M059J (cell line): ENCODE measurements around the gene HOXC10. TPM values are rescaled to one million over a fixed set of nuclear protein-coding genes. Genes with fewer than 3 reads are reported as not detected.

ENCODE experiments used
- DNase-seq: peaks from one replicate; pipeline ENCODE4 v3.0.0-alpha.2; 2012; ENCODE audit warnings: low read depth
- total RNA-seq: library from RNA; depleted of rRNA; stranded (reverse); fragments of >200 nt; shearing (Covaris generic); gene quantifications from 2 replicates; pipeline ENCODE4 v1.2.3, GENCODE V29; 2014

HOXC10 gene
- total RNA-seq, 1 experiment from 2014 or later = 15.3 TPM

DNA sequence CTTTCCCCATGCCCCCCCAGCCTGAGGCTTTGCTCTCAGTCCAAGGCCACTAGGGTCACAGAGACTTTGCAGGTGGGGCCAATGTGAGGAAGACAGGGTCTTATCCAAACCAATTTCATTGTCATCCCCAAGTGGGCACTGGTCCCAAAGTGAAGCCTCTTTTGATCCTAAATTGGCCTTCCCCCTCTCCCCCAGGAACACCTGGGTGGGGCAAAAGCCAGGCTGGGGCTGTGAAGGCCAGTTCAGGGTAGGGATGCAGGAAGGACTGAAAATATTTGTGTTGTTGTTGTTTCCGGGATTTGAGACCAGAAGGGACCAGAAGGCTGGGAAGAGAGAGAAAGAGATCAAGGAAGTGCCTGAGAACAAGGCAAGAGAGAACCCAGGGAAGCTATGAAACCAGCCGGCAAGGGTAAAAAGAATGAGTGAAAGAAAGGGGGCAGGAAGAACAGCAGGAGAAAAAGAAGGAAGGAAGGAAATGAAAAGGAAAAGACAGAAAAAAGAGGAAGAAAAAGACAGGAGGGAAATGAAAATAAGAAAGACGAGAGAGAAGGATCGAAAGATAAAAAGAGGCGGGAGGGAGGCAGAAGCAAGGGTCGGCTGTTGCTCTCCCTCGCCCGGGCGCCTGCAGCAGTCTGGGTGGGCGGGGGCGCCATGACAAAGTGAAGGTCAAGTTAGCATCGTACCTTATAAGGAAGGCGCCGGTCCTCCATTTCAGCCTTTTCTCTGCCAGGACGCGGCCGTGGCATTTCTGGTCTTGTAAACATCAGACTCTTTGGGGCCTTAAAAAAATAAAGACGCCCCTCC, 19.5 kb upstream of the HOXC10 start:
- DNase-seq = peak; percentile 73

GRCh38 chr12:53966085-53966384, 18.9 kb upstream of the HOXC10 start:
- no peak for DNase-seq

GRCh38 chr12:53966385-53967133, 18.4 kb upstream of the HOXC10 start:
- DNase-seq = no peak

- DNase-seq = peak; percentile 71
These were observed 17.5 kb upstream of the HOXC10 start for GRCh38 chr12:53967421-53967925.

DNA sequence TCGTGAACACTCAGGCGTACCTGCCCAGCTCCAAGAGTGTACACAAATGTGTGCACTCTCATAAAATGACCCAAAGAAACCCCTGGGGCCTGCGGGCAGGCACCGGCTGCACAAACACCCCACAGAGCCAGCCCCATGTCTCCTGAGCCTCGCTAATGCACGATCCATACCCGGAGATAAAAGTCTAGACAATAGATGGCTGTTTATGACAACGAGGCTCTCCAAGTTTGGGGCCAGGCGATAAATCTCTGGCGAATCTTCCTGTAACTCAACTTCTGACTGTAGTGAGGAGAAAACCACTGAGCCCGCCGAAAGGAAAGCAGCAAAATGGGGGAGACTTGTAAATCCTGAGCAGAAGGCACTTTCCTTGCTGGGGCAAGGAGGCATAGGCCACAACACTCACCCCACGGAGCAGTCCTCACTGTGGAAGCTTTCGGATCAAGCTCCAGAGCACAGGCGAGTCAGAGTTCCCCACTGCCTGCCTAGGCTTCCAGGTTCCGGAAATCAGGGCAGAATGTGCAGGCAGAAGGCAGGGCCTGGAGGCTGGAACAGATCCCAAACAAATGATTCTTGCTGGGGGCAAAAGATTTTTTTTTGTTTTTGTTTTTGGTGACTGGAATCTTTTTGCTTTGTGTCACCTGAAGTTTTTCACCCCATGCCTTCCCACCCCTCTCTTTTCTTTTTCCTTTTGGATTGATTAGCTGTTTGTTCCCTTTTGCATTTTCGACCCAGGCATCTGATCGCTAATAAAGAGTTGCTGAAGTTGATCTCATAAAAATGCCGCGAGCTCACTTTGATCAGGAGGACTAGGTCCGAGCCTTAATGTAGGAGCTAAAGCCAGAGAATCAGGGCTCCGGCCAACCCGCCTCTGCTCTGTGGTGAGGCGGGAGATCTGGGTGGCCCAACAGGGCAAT, 16.5 kb upstream of the HOXC10 start:
- DNase-seq = peak; percentile 68

- DNase-seq = peak; percentile 68
These were observed 15.2 kb upstream of the HOXC10 start for GRCh38 chr12:53969588-53970259.

DNA sequence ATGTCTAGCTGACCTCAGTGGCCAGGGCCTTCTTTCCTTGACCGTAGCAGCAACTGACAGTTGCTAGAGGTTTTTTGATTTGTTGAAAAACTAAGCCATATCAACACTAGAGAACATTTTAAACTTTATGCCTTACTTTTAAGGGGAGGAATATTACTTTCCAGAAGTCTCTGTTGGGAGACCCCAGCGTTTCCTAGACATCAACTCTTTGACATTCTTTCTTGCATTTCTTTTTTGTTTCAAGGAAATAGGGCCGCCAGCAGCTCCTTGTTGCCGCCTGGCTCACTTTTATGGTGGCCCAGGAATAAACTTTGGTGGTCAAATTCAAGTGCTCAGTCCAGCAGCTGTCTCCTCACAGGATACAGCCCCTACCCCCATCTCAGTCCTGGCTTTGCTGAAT, 14.5 kb upstream of the HOXC10 start:
- DNase-seq = no peak

- DNase-seq = no peak
These were observed 13.8 kb upstream of the HOXC10 start for GRCh38 chr12:53971129-53971528.

DNA sequence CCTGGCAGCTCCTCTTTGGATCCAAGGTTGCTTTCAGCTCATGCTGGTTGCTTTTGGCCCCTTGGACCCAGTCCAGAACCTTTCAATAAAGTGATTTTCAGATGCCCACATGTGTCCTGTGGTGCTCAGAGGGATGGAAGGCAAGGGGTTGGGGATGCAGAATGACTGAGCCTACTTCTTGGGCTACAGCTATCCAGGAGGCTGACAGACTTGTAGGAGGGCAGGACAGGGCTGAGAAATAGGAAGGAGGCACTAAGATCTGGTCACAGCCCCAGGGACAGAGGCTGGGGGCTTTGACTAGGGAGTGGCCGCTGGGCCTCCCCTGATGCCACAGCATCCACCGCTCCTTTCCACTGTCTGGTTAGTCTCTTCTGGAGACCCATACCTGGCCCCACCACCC, 13.3 kb upstream of the HOXC10 start:
- no peak for DNase-seq

- peak; percentile 85 for DNase-seq
These were observed 12.7 kb upstream of the HOXC10 start for GRCh38 chr12:53972152-53972702.

DNA sequence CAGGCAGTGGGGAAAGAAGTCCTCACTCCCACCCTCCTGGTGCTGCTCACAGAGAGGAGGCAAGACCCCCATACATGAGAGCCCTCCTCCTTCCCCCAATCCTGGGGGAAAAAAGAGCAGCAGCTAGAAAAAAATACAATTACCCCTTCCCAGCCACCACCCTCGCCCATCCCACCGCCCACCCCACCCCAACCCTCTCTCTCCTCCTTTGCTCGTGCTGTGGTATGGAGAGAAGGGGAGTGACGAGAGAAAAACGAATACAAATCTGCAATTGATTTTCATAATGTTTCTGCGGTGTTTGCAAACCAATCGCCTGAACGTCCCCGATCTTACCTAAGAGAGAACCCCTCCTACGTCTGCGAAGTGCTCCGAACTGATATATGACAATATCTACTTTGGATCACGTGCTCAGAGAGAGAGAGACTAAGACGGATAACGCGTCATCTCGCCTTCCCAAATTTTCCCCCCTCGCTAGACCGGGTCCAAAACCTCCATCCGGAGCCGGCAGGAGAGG, 12.2 kb upstream of the HOXC10 start, which contains the start of gene HOXC11:
Gene HOXC11, plus strand, starts transcription at position 405 of the 514 bp plus-strand sequence. CDS start 116 bp downstream, outside the sequence.
- DNase-seq = no peak

GRCh38 chr12:53973236-53974042, 11.5 kb upstream of the HOXC10 start:
- DNase-seq = peak; percentile 77

DNA sequence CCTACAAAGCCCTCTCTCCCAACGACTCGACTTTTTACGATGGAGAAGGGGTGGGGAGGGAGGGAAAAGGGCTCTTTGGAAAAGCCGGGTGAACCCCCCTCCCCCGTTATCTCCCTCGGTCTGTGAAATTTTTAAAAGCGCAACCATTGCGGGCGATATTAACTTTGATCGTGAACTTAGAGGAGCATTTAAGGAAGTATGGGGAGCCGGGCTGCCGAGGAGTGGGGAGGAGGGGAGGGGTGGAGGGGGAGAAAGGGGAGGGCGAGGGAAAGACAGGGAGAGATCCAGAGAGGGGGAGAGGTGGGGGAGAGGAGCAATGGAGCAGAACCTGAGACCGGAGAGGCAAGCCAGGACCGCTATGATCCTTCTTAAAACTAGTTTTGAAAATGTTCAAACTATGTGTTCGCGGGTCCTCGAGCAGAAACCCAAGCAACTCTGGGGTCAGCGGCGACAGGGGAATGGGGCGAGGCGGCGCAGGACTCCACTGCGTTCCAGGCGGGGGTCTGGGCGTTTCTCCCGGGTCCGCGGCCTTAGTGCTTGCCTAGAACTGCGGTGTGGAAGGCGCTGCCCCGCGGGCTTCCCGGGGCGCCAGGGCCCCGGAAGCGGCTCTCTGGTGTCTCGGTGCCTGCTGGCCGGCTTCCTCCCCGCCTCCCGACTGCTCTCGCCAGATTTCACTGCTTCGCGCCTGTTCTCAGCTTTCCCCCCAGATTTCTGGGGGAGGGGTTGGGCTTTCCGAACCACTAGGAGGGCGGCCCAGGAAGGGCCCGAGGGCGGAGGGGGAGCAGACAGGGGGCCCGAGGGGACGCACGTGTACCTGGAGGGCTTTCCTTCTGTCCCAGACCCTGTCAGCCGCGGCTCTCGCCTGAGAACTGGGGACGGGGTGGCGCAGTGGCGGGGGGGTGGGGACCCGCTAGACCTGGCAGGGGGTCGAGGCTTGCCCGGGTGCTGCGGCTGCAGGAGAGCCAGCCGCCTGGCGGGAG, 10.6 kb upstream of the HOXC10 start, which contains the start of gene HOTAIR:
Gene HOTAIR, minus strand, starts transcription at position 871 of the 980 bp plus-strand sequence.
- peak; percentile 73 for DNase-seq

- DNase-seq = no peak
These were observed 9.9 kb upstream of the HOXC10 start for GRCh38 chr12:53975064-53975471.

- DNase-seq = no peak
These were observed 9.3 kb upstream of the HOXC10 start for GRCh38 chr12:53975479-53976152.

- no peak for DNase-seq
These were observed 8.6 kb upstream of the HOXC10 start for GRCh38 chr12:53976172-53976822.

DNA sequence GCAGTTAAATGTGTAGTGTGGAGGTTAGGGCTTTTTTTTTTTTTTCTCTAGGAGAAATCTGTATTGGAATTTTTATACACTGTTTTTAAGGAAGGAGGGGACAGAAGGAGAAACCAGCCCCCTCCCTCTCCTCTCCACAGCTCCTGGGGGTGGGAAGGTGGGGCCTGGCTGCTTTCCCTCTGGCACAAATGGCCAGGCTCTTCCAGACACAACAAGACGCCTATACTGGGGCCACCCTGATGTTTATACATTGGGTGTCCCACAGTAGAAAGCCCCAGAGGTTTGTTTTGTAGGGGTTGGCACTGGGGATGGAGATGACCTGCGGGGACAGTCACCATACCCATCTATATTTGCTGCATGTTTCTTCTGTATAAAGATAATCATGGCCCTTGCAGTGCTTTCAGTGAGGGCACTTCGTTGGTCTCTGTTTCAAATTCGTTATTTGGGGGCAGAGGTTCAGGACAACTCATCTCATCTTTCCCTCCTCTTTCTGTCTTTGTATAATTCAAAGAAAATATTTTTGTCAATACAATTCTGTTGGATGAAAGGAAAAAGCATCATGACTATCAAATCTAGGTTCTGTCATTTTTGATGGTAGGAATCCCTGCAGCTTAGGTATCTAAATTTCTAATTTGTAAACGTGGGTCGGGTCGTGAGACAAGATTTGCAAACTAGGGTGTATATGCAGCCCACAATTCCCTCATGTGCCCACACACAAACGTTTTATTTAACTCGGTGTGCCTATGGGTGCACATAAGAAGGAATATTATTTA, 7.9 kb upstream of the HOXC10 start:
- DNase-seq = no peak
